HG03060 (cell line): Measurements from ENCODE around the gene GSE1.

Experiments used
- ATAC-seq: cut with Tn5 transposase; IDR thresholded peaks from one replicate; pipeline ENCODE4 v1.9.1; 2021; ENCODE audit warnings: low read depth, moderate number of reproducible peaks; ENCODE audit not compliant: unreplicated experiment

Gene GSE1

GRCh38 chr16:85644093-85644712 lies 31.1 kb downstream of the GSE1 start:
- no peak for ATAC-seq

DNA sequence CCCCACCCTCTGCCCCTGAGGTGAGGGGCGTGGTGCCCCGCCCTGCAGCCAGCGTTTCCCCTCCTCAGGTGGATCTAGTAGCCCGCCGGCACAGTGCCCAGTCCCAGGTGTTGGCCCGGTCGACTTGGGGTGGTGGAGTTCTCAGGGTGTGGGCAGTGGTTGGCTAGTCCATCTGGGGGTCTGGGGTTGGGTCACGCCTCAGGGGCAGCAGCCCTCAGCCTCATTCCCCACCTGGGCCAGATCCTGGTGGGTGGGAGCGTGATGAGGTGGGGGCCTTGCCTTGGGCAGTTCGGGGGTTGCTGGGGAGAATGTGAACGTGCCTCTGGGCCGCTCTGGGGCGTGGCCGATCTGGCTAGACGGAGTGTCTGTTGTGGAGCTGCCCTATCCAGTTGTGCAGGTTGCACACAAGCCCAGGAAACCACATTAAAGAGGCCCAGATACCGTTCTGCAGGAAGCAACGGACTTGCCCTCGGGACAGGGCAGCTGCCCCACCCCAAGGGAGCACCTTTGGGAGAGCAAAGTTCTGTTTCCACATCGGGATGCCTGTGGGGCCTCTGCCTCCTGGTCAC lies 32.0 kb downstream of the GSE1 start:
- ATAC-seq = no peak

DNA sequence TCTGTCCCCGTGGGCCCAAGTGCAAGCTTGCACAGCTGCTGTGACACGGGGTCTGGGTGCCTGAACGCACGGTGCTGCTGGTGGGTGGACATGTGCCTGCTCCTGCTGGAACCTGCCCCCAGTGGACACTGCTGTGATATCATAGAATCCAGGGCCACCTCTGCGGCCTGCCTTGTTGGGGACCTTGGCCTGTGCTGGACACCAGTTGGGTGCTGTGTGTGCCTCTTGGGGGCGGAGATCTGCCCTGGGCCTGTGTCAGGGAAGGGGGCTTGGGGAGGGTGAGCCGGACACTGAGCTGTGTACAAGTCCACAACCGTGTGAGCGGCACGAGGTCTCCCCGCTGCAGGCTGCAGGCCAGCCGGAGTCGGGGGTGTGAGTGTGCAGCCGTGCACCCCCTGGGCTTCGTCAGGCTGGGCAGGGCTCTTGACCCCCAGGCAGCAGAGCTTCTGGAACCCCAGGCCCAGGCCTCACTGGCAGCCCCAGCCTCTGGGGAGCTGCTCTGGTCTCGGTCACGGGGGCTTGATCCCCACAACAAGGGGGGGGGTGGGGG lies 33.3 kb downstream of the GSE1 start:
- no peak for ATAC-seq

DNA sequence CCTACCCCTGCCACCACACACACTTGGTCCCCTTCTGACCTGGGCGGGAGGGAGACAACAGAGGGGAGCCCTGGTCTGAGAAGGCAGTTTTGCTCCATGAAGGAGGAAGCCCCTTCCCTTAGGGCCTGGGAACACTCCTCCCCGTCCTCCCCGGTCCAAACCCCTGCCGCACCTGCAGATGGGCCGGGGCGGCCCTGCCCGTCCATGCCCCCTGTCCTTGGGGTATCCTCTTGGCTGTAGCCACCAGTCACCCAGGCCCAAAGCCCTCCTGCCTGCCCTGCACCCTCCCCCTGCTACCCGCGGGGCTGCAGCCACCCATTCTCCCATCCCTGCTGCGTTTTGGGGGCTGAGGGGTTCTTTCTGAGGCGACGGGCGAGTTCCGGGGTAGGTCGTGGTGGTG lies 33.9 kb downstream of the GSE1 start:
- ATAC-seq = no peak

GRCh38 chr16:85648070-85648714 lies 35.1 kb downstream of the GSE1 start:
- no peak for ATAC-seq

DNA sequence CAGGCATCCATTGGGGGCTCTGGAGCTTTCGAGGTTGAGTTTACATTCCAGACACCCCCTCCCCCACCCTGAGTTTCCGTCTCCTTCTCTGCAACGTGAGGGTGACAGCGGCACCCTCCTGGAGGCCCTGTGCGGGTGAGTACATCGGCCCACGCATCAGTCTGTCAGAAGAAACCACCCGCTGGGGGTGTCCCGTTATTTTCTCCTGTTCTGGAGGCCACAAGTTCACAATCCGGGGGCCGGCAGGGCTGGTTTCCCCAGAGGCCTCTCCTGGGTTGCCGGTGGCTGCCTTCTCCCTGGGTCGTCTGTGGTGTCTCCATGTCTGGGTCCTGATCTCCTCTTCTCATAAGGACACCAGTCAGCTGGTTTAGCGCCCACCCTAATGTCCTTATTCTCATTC lies 35.7 kb downstream of the GSE1 start:
- no peak for ATAC-seq

DNA sequence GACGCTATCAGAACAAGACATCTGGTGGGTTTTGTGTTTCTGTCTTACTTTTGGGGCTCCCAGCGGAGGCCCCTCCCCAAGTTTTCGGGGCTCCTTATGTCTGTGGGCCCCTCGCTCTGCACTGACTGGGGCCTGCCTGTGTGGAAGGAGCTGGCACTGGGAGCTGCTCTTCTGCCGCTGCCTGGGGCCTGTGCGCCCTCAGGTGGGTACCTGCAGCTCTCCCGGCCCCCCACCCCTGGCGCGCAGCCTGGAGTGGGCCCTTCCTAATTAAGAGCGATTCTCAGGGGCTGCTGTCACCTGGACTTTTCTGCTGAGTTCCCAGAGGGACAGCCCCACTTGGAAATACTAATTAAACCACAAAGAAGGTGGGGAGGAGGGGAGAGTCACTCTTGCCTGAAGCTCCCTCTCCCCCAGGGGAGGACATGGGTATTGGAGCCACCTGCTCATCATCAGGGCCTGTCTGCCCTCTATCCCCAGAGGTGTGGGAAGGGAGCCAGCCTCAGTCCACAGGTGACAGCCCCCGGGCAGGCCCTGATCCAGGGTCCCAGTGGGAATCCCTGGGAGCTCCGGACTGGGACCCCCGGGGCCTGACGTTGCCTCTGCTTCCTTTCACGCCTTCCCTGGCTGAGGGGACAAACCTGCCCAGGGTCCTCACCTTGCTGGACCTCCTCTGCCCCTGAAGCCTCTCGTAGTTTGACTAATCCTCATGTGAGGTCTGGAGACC lies 36.5 kb downstream of the GSE1 start:
- no peak for ATAC-seq

DNA sequence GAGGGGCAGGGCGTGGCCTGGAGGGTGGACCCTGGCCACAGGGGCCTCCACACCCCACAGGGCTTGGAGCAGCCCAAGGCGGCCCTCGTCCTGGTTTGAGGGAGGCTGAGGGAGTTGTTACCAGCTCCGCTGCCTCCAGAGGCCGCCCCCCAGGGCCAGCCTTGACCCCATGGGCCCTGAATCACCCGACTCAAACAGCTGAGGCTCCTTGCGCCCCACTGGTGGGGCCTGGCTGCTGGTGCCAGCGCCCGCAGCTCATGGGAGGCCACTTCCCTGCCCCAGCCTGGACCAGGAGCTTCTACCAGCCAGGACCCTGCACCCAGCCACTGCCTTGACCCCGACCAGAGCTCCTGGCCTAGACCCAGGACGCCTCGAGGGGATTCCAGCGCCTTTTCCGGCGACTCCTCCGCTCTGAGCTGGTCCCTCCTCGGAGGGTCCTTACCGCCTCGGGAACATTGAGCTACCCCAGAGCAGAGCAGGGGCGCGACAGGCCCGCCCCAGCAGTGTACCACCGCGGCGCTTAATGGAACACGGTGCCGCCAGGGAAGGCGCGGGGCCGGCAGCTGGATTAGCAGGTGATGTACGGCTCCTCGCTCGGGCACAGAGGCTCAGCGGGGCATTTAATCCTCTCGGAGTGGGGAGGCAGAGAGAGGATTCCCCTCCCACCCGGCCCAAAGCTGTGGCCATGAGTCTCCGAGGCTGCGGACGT lies 37.2 kb downstream of the GSE1 start:
- ATAC-seq = no peak

- ATAC-seq = no peak
Measured at GRCh38 chr16:85650844-85651628, 37.9 kb downstream of the GSE1 start.

GRCh38 chr16:85651629-85652430 lies 38.7 kb downstream of the GSE1 start:
- ATAC-seq = no peak

DNA sequence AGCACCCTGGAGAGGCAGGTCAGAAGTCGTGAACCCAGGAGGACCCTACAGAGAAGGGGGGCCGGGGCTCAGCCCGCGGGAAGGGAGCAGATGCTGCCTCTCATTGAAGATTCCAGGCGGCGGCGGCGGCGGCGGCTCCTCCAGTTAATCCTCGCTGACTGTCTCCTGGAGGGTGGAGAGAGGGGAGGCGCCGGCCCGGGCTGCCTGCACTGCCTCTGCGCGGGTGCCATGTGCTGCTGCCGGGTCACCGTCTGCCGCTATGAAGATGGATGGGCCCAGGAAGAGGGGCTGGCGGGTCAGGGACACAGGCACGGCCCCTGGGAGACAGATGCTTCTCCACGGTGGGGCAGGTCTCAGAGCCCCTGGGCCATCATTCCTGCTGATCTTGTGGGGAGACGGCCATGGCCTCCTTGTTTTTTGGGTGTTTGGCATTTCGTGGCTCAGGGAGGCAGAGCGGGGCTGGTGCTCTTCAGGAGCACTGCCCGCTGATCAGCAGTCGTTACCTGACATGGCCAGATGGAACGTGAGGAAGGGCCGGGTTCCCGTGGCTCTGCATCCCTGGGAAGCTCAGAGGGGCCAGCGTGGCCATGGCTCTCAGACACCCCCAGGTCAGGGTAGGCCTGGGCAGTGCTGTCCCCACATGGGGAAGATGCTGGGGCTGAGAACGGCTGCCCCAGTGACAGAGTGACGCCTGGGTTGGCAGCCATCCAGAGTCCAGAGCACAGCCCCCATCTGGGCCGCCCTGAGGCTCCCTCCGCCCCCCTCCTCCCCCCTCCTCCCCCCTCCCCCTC lies 39.5 kb downstream of the GSE1 start:
- no peak for ATAC-seq

DNA sequence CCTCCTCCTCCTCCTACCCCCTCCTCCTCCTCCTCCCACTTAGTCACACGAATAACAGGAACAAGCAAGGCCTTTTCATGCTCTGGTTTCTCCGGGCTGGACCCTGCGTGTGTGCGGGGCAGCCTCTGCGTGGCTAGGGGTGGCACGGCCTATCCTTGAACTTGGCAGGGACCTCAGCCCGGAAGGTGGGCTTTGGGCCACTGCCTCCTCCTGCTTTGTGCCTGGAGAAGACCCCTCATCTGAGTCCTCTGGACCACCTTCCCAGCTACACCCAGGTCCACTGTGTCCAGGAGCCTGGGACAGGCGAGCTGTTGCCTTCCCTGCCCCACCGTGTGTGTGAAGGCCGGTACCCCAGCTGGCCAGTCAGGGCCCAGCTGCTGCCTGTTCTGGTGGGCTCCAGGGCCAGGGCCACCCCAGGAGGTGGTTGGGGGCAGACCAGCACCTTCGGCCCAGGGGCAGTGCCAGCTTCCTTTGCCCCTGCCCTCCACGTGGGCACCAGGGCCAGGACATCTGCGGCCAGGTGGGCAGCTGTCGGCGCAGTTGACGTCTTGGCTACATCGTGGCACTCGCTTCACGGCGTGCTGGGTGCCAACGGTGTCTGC lies 40.3 kb downstream of the GSE1 start:
- no peak for ATAC-seq

DNA sequence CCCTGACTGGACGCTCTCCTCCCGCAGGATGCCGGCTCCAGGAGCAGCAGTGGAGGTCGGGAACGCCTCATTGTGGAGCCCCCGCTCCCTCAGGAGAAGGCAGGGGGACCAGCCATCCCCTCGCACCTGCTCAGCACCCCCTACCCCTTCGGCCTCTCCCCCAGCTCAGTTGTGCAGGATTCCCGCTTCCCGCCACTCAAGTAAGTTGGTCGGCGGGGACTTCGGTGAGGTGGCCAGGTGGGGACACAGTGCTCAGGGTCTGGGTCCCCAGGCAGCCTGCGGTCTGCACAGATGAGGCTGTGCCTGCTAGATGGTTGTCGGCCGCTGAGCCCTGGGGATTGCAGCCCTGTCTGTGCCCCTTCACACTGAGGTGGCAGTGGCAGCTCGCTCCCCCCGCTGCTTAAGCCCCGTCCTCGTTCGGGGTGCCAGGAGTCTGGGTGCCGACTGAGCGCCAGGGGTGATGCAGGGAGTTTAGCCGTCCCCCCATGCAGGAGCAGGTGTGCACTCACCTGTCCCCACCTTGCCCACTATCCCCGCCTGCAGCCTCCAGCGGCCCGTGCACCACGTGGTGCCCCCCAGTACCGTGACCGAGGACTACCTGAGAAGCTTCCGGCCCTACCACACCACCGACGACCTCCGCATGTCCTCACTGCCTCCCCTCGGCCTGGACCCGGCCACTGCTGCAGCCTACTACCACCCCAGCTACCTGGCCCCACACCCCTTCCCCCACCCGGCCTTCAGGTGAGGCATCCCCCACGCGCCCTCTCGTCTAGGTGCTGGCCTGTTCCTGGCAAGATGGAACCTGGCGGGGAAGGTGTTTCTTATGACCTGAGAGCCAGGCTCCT lies 41.4 kb downstream of the GSE1 start:
- ATAC-seq = no peak

DNA sequence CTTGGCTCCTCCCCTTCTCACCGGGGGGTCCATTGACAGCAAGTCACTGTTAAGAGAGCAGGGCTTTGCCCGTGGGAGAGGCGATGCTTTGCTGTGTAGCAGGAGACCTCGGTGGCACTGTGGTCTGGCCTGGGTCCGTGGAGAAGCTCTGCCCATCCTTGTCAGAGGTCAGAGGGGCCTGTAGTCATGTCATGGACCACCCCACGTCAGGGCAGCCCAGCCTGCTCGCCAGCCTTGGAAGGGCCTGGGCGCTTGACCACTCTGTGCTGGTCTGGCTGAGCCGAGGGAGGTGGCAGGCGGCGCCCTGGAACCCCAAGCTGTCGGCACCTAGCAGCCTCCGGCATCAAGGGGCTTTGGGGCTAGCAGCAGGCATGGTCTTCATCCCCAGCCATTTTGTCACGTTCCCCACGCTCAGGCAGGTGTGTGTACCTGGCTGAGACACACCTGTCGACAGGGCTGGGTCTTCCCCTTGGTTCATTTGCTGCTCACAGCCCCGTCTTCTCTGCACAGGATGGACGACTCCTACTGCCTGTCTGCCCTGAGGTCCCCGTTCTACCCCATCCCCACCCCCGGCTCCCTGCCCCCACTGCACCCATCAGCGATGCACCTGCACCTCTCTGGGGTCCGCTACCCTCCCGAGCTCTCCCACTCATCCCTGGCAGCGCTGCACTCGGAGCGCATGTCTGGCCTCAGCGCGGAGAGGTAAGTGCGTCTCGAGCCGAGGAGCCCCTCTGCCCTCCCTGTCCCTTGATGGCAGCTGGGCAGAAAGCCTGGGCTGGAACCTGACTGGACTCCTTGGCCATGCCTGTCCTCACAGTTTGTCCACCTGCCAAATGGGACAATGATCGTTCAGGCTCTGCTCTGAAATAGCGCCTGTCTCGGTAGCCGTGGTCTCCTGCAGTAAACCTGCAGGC lies 42.4 kb downstream of the GSE1 start:
- ATAC-seq = no peak

DNA sequence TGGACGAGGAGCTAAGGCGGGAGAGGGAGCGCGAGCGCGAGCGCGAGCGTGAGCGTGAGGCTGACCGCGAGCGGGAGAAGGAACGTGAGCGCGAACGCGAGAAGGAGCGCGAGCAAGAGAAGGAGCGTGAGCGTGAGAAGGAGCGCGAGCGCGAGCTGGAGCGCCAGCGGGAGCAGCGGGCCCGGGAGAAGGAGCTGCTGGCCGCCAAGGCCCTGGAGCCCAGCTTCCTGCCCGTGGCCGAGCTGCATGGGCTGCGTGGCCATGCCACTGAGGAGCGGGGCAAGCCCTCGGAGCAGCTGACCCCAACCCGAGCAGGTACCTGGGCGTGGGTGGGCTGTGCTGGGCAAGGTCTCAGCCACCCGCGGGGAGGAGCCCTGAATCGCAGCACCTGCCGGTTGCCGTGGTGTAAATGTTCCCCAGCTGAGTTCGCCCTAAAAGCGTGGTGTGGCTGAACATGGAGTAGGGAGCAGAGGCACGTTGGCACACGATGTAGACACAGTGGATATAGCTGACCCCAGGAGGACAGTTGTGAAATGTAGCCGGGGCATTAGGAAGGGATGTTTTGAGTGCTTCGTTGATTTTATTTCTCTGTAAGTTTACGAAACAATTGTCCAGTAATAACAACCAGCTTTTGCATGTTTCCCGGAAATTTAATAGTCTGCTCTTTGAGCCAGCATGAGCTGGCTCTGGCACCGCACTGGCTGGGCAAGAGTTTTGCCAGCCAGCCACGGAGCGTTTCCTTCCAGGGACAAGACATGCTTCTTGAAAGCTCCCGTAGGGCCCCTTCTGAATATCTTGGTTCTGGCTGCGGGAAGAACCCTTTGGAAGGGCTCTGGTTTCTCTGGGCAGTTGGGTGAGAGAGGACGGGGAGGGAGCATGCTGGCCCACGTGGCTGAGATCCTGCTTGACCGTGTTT lies 43.5 kb downstream of the GSE1 start:
- no peak for ATAC-seq
